ENCODE results near the gene POT1.
"Not testable (repeated sequence)": the region's sequence is repeated elsewhere in the genome, so short reads cannot be mapped to it uniquely, and the experiment has no call there.

DNA sequence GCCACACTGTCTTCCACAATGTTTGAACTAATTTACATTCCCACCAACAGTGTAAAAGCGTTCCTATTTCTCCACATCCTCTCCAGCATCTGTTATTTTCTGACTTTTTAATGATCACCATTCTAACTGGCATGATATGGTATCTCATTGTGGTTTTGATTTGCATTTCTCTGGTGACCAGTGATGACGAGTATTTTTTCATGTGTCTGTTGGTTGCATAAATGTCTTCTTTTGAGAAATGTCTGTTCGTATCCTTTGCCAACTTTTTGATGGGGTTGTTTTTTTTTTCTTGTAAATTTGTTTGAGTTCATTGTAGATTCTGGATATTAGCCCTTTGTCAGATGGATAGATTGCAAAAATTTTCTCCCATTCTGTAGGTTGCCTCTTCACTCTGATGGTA lies 45.5 kb upstream of the POT1 start:
- TF ChIP-seq, protein P1, sequence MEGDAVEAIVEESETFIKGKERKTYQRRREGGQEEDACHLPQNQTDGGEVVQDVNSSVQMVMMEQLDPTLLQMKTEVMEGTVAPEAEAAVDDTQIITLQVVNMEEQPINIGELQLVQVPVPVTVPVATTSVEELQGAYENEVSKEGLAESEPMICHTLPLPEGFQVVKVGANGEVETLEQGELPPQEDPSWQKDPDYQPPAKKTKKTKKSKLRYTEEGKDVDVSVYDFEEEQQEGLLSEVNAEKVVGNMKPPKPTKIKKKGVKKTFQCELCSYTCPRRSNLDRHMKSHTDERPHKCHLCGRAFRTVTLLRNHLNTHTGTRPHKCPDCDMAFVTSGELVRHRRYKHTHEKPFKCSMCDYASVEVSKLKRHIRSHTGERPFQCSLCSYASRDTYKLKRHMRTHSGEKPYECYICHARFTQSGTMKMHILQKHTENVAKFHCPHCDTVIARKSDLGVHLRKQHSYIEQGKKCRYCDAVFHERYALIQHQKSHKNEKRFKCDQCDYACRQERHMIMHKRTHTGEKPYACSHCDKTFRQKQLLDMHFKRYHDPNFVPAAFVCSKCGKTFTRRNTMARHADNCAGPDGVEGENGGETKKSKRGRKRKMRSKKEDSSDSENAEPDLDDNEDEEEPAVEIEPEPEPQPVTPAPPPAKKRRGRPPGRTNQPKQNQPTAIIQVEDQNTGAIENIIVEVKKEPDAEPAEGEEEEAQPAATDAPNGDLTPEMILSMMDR (IDR thresholded peaks at IDR 0.05; ENCODE audit: low read depth, low read length) = not testable (repeated sequence)
- TF ChIP-seq EZH2phosphoT487 (IDR thresholded peaks at IDR 0.05; ENCODE audit: low read depth) = not testable (repeated sequence)

Data from OCI-LY3 (cell line).